ENCODE data around the gene SEMA3F. TPM values are rescaled to one million over a fixed set of nuclear protein-coding genes. Genes with fewer than 3 reads are reported as not detected.
A peak's percentile ranks its signal among the peaks of the same experiment; 100 is the strongest.

SEMA3F gene
- total and polyA plus RNA-seq, 4 donors: 0.60 to 4.8 (median 2.1) TPM

DNA sequence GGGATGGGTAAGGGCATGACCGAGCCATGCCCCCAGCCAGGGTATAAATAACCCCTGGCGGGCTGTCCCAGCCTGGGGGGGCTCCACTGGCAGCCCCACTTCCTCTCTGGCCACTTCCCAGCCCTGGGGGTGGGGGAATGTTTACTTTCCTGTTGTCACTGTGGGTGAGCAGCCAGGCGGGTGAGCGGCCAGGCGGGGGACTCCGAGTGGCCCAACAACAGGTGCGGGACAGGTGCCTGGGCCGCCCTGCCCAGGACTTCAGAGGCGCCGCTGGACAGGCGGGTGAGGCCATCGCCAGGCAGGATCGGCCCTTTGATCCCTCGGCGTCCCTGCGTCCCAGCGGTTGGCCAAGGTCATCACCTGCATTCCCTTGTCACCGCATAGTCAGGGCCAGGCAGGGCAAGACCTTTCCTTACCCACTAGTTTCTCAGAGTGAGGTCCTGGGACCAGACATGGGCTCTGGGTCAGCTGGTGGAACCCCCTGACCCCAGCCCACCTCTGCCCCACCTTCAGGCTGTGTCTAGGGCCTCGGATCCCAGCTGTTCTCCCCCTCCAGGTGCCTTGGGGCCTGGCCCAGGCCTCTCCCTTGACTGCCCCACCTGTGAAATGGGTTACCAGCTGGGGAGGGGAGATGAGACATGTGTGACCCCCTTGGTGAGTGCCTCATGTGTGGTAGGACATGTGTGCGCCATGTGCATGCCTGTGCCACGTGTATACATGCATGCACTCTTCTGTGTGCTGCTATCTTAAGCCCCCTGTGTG, 16.6 kb downstream of the SEMA3F start:
- peaks cover 6 to 20% (median 11%) of the 10 kb centered on the region in 4 donors for H3K4me1 ChIP-seq (ENCODE audit: control insufficient read depth in 4 of 4, insufficient read depth in 4 of 4, low read length in 3 of 4)
- H3K9me3 ChIP-seq (ENCODE audit: control insufficient read depth in 4 of 4, low read length in 3 of 4): no peaks in the 10 kb centered on the region
- peak overlapping the region; percentile 22 to 37 for H3K27ac ChIP-seq (ENCODE audit: low read depth in 1 of 2, low read length in 2 of 2)
- no peaks in the 10 kb centered on the region for H3K36me3 ChIP-seq (ENCODE audit: control insufficient read depth in 4 of 4, insufficient read depth in 3 of 4, low read depth in 1 of 4, low read length in 3 of 4)
- DNase-seq (ENCODE audit: low spot score): no peak
- no peaks in the 10 kb centered on the region for H3K27me3 ChIP-seq (ENCODE audit: control insufficient read depth in 4 of 4, insufficient read depth in 4 of 4, low read length in 3 of 4)
- 41% methylated on average over 21 of the region's 21 CpGs for WGBS
- H3K4me3 ChIP-seq (ENCODE audit: low read depth in 1 of 3, low read length in 3 of 3): no peak overlapping the region
- TF ChIP-seq HNF4A (conservative IDR thresholded peaks at IDR 0.05): peak in 1 of 2 donors; percentile 72
- TF ChIP-seq SP1 (IDR thresholded peaks at IDR 0.05): peak; percentile 17
- no peak for TF ChIP-seq YY1 (IDR thresholded peaks at IDR 0.05)
- peak; percentile 69 to 74 for TF ChIP-seq RXRA (IDR thresholded peaks at IDR 0.05)
- no peak for TF ChIP-seq ZBTB33 (IDR thresholded peaks at IDR 0.05)
- no peak for TF ChIP-seq GABPA (IDR thresholded peaks at IDR 0.05 in 1 of 2, conservative IDR thresholded peaks at IDR 0.05 in 1 of 2)
- no peak for TF ChIP-seq JUND (IDR thresholded peaks at IDR 0.05)
- TF ChIP-seq, protein P1, sequence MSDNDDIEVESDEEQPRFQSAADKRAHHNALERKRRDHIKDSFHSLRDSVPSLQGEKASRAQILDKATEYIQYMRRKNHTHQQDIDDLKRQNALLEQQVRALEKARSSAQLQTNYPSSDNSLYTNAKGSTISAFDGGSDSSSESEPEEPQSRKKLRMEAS (IDR thresholded peaks at IDR 0.05): no peak
- no peak overlapping the region for H3K9ac ChIP-seq (ENCODE audit: low read depth in 1 of 2, low read length in 2 of 2)

DNA sequence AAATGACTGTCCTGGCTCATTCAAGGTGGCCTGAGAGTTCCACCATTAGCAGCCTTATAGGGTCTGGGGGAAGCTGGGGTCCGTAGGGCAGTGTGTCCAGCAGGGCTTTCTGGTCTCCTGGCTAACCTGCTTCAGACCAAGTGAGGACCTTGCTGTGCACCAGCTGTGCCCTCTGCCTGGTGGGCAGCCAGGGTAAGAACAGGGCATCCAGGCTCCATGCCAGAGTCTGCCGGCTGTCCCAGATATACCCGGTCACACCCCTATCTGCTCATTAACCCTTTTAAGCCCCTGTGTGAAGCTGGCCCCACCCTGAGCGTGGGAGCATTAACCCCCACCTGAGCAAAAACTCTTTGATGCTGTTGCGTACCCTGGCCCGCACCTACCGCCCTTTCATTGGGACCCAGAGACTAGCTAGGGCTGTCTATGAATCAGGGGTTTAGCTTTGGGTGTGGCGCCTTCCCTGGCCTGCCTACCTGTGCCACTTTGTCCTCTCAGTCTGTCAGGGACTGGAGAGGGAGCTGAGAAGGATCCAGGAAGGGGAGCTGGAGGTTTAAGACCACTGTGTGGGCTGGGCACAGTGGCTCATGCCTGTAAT, 17.6 kb downstream of the SEMA3F start:
- DNase-seq (ENCODE audit: low spot score): no peak
- Histone ChIP-seq H3K27me3 (ENCODE audit: control insufficient read depth in 4 of 4, insufficient read depth in 4 of 4, low read length in 3 of 4) (no peaks in the 10 kb centered on the region), H3K36me3 (ENCODE audit: control insufficient read depth in 4 of 4, insufficient read depth in 3 of 4, low read depth in 1 of 4, low read length in 3 of 4) (no peaks in the 10 kb centered on the region), H3K27ac (ENCODE audit: low read depth in 1 of 2, low read length in 2 of 2) (no peak overlapping the region), H3K4me1 (ENCODE audit: control insufficient read depth in 4 of 4, insufficient read depth in 4 of 4, low read length in 3 of 4) (peaks cover 6 to 25% (median 14%) of the 10 kb centered on the region in 4 donors), H3K9ac (ENCODE audit: low read depth in 1 of 2, low read length in 2 of 2) (no peak overlapping the region), H3K9me3 (ENCODE audit: control insufficient read depth in 4 of 4, low read length in 3 of 4) (no peaks in the 10 kb centered on the region), H3K4me3 (ENCODE audit: low read depth in 1 of 3, low read length in 3 of 3) (no peak overlapping the region)
- TF ChIP-seq, protein P1 (IDR thresholded peaks at IDR 0.05): no peak
- TF ChIP-seq TAF1 (conservative IDR thresholded peaks at IDR 0.05) (no peak), JUND (IDR thresholded peaks at IDR 0.05) (no peak), YY1 (IDR thresholded peaks at IDR 0.05) (no peak), HNF4G (IDR thresholded peaks at IDR 0.05) (no peak), GABPA (IDR thresholded peaks at IDR 0.05 in 1 of 2, conservative IDR thresholded peaks at IDR 0.05 in 1 of 2) (no peak), NR2F2 (IDR thresholded peaks at IDR 0.05) (no peak), RXRA (IDR thresholded peaks at IDR 0.05) (no peak), FOXA1 (IDR thresholded peaks at IDR 0.05) (no peak), RAD21 (IDR thresholded peaks at IDR 0.05) (no peak), EGR1 (IDR thresholded peaks at IDR 0.05; ENCODE audit: low read depth in 2 of 2) (no peak), ZBTB33 (IDR thresholded peaks at IDR 0.05) (no peak), FOXA2 (IDR thresholded peaks at IDR 0.05) (no peak), SP1 (IDR thresholded peaks at IDR 0.05) (no peak), HNF4A (conservative IDR thresholded peaks at IDR 0.05) (no peak)
- TF ChIP-seq, protein P2, sequence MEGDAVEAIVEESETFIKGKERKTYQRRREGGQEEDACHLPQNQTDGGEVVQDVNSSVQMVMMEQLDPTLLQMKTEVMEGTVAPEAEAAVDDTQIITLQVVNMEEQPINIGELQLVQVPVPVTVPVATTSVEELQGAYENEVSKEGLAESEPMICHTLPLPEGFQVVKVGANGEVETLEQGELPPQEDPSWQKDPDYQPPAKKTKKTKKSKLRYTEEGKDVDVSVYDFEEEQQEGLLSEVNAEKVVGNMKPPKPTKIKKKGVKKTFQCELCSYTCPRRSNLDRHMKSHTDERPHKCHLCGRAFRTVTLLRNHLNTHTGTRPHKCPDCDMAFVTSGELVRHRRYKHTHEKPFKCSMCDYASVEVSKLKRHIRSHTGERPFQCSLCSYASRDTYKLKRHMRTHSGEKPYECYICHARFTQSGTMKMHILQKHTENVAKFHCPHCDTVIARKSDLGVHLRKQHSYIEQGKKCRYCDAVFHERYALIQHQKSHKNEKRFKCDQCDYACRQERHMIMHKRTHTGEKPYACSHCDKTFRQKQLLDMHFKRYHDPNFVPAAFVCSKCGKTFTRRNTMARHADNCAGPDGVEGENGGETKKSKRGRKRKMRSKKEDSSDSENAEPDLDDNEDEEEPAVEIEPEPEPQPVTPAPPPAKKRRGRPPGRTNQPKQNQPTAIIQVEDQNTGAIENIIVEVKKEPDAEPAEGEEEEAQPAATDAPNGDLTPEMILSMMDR (IDR thresholded peaks at IDR 0.05; ENCODE audit: low read depth, low read length, missing input control): no peak
- TF ChIP-seq, protein P3, sequence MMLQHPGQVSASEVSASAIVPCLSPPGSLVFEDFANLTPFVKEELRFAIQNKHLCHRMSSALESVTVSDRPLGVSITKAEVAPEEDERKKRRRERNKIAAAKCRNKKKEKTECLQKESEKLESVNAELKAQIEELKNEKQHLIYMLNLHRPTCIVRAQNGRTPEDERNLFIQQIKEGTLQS (IDR thresholded peaks at IDR 0.05): no peak
- TF ChIP-seq, protein P4, sequence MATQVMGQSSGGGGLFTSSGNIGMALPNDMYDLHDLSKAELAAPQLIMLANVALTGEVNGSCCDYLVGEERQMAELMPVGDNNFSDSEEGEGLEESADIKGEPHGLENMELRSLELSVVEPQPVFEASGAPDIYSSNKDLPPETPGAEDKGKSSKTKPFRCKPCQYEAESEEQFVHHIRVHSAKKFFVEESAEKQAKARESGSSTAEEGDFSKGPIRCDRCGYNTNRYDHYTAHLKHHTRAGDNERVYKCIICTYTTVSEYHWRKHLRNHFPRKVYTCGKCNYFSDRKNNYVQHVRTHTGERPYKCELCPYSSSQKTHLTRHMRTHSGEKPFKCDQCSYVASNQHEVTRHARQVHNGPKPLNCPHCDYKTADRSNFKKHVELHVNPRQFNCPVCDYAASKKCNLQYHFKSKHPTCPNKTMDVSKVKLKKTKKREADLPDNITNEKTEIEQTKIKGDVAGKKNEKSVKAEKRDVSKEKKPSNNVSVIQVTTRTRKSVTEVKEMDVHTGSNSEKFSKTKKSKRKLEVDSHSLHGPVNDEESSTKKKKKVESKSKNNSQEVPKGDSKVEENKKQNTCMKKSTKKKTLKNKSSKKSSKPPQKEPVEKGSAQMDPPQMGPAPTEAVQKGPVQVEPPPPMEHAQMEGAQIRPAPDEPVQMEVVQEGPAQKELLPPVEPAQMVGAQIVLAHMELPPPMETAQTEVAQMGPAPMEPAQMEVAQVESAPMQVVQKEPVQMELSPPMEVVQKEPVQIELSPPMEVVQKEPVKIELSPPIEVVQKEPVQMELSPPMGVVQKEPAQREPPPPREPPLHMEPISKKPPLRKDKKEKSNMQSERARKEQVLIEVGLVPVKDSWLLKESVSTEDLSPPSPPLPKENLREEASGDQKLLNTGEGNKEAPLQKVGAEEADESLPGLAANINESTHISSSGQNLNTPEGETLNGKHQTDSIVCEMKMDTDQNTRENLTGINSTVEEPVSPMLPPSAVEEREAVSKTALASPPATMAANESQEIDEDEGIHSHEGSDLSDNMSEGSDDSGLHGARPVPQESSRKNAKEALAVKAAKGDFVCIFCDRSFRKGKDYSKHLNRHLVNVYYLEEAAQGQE (IDR thresholded peaks at IDR 0.05): no peak
- WGBS: 65% methylated on average over 8 of the region's 8 CpGs

Measured in liver (tissue), 9 donors.